ENCODE results near the gene USP7.

USP7 gene

GRCh38 chr16:8868416-8869211, 95.1 kb downstream of the USP7 start, which contains the start of gene CARHSP1:
Gene CARHSP1 (minus strand): TSS chr16:8869006. CDS start chr16:8859328, 9,678 bp downstream.
- peak within 1 kb of the TSS; percentile 80 for H3K4me3 ChIP-seq (ENCODE audit: low read depth, low read length)
- no peak for TF ChIP-seq CTCF (conservative IDR thresholded peaks at IDR 0.05; ENCODE audit: low read depth, low read length)
- DNase-seq (ENCODE audit: low read depth), result peak; percentile 93

GRCh38 chr16:8867932-8868415, 95.7 kb downstream of the USP7 start:
- DNase-seq (ENCODE audit: low read depth), result peak; percentile 47
- no peak for TF ChIP-seq CTCF (conservative IDR thresholded peaks at IDR 0.05; ENCODE audit: low read depth, low read length)
- peak overlapping the region; percentile 80 for H3K4me3 ChIP-seq (ENCODE audit: low read depth, low read length)

GRCh38 chr16:8867216-8867931, 96.3 kb downstream of the USP7 start:
- peak overlapping the region; percentile 80 for H3K4me3 ChIP-seq (ENCODE audit: low read depth, low read length)
- TF ChIP-seq CTCF (conservative IDR thresholded peaks at IDR 0.05; ENCODE audit: low read depth, low read length), result no peak
- DNase-seq (ENCODE audit: low read depth), result no peak

GRCh38 chr16:8866884-8867215, 96.9 kb downstream of the USP7 start:
- DNase-seq (ENCODE audit: low read depth), result no peak
- H3K4me3 ChIP-seq (ENCODE audit: low read depth, low read length), result peak overlapping the region; percentile 80
- TF ChIP-seq CTCF (conservative IDR thresholded peaks at IDR 0.05; ENCODE audit: low read depth, low read length), result no peak

- H3K4me3 ChIP-seq (ENCODE audit: low read depth, low read length), result peak overlapping the region; percentile 80
- peak; percentile 37 for DNase-seq (ENCODE audit: low read depth)
- no peak for TF ChIP-seq CTCF (conservative IDR thresholded peaks at IDR 0.05; ENCODE audit: low read depth, low read length)
These were observed 97.4 kb downstream of the USP7 start for GRCh38 chr16:8866118-8866883.

- no peak for TF ChIP-seq CTCF (conservative IDR thresholded peaks at IDR 0.05; ENCODE audit: low read depth, low read length)
- H3K4me3 ChIP-seq (ENCODE audit: low read depth, low read length), result peak overlapping the region; percentile 4
- no peak for DNase-seq (ENCODE audit: low read depth)
These were observed 98.4 kb downstream of the USP7 start for GRCh38 chr16:8865145-8865882.

All from choroid plexus epithelial cell (primary cell).